ENCODE data around the gene NARS2.
A peak's percentile ranks its signal among the peaks of the same experiment; 100 is the strongest.
"Not testable (repeated sequence)": the region's sequence is repeated elsewhere in the genome, so short reads cannot be mapped to it uniquely, and the experiment has no call there.

NARS2 gene

GRCh38 chr11:78575478-78575877, 814 bp upstream of the NARS2 start:
- DNase-seq: no peak

- no peak for DNase-seq
These were observed 983 bp downstream of the NARS2 start for GRCh38 chr11:78573681-78574080.

GRCh38 chr11:78573271-78573670, 1.4 kb downstream of the NARS2 start:
- DNase-seq: no peak

- DNase-seq: no peak
These were observed 2.3 kb downstream of the NARS2 start for GRCh38 chr11:78572394-78572793.

- DNase-seq: no peak
These were observed 4.6 kb downstream of the NARS2 start for GRCh38 chr11:78570031-78570430.

GRCh38 chr11:78567209-78567608, 7.5 kb downstream of the NARS2 start:
- DNase-seq: no peak

GRCh38 chr11:78564490-78565467, 9.9 kb downstream of the NARS2 start:
- DNase-seq: peak; percentile 30 to 78

GRCh38 chr11:78564037-78564436, 10.6 kb downstream of the NARS2 start:
- DNase-seq: not testable (repeated sequence)

- DNase-seq: not testable (repeated sequence)
These were observed 11.6 kb downstream of the NARS2 start for GRCh38 chr11:78563090-78563489.

- DNase-seq: no peak
These were observed 12.3 kb downstream of the NARS2 start for GRCh38 chr11:78562398-78562797.

GRCh38 chr11:78560826-78561484, 13.7 kb downstream of the NARS2 start:
- DNase-seq: no peak

GRCh38 chr11:78560153-78560552, 14.5 kb downstream of the NARS2 start:
- DNase-seq: no peak

- no peak for DNase-seq
These were observed 17.4 kb downstream of the NARS2 start for GRCh38 chr11:78557236-78557635.

- no peak for DNase-seq
These were observed 19.1 kb downstream of the NARS2 start for GRCh38 chr11:78555592-78555991.

- no peak for DNase-seq
These were observed 21.8 kb downstream of the NARS2 start for GRCh38 chr11:78552881-78553280.

- DNase-seq: not testable (repeated sequence)
These were observed 22.5 kb downstream of the NARS2 start for GRCh38 chr11:78552139-78552538.

- DNase-seq: no peak
These were observed 23.6 kb downstream of the NARS2 start for GRCh38 chr11:78551066-78551465.

GRCh38 chr11:78549624-78550409, 24.8 kb downstream of the NARS2 start:
- no peak for DNase-seq

- DNase-seq: no peak
These were observed 25.6 kb downstream of the NARS2 start for GRCh38 chr11:78548911-78549590.

GRCh38 chr11:78547931-78548705, 26.5 kb downstream of the NARS2 start:
- DNase-seq: no peak

GRCh38 chr11:78542007-78542406, 32.7 kb downstream of the NARS2 start:
- no peak for DNase-seq

- no peak for DNase-seq
These were observed 33.1 kb downstream of the NARS2 start for GRCh38 chr11:78541537-78541936.
